NCI-H345 treated with DMSO at 0.1 percent for 48 hours (cell line): Measurements from ENCODE around the gene SETD1B.
"Not testable (repeated sequence)": the region's sequence is repeated elsewhere in the genome, so short reads cannot be mapped to it uniquely, and the experiment has no call there.

Source experiments
- DNase-seq: peaks from one replicate; lab custom pipeline; 2025; ENCODE audit not compliant: unreplicated experiment; lab: John Stamatoyannopoulos, UW

SETD1B gene

GRCh38 chr12:121803861-121804416 lies at the start of gene SETD1B:
SETD1B (plus strand) TSS chr12:121804009; CDS start chr12:121804738, 729 bp downstream.
- DNase-seq = no peak

- no peak for DNase-seq
These were observed 49.0 kb upstream of the SETD1B start for GRCh38 chr12:121754836-121755235.

- no peak for DNase-seq
These were observed 48.2 kb upstream of the SETD1B start for GRCh38 chr12:121755591-121755990.

- not testable (repeated sequence) for DNase-seq
These were observed 45.3 kb upstream of the SETD1B start for GRCh38 chr12:121758536-121758935.

- DNase-seq = no peak
These were observed 41.5 kb upstream of the SETD1B start for GRCh38 chr12:121762269-121762668.

GRCh38 chr12:121764808-121765207 lies 39.0 kb upstream of the SETD1B start:
- DNase-seq = no peak

- no peak for DNase-seq
These were observed 38.2 kb upstream of the SETD1B start for GRCh38 chr12:121765573-121765972.

- no peak for DNase-seq
These were observed 37.3 kb upstream of the SETD1B start for GRCh38 chr12:121766290-121767039.

GRCh38 chr12:121767525-121768016 lies 36.2 kb upstream of the SETD1B start:
- DNase-seq = no peak

- no peak for DNase-seq
These were observed 34.4 kb upstream of the SETD1B start for GRCh38 chr12:121769297-121769830.

- no peak for DNase-seq
These were observed 33.9 kb upstream of the SETD1B start for GRCh38 chr12:121769831-121770301.

- DNase-seq = no peak
These were observed 33.4 kb upstream of the SETD1B start for GRCh38 chr12:121770388-121770787.

GRCh38 chr12:121770813-121771625 lies 32.8 kb upstream of the SETD1B start:
- no peak for DNase-seq

GRCh38 chr12:121773011-121773777 lies 30.6 kb upstream of the SETD1B start:
- peak; percentile 39 for DNase-seq

GRCh38 chr12:121774968-121775474 lies 28.8 kb upstream of the SETD1B start:
- no peak for DNase-seq

- no peak for DNase-seq
These were observed 28.3 kb upstream of the SETD1B start for GRCh38 chr12:121775501-121775900.

GRCh38 chr12:121776190-121777098 lies 27.4 kb upstream of the SETD1B start:
- peak; percentile 14 for DNase-seq

GRCh38 chr12:121778567-121779421 lies 25.0 kb upstream of the SETD1B start:
- no peak for DNase-seq
